B cell (primary cell): ENCODE results near the gene SPOCK1. TPM values are rescaled to one million over a fixed set of nuclear protein-coding genes. Genes with fewer than 3 reads are reported as not detected.

ENCODE experiments used
- ATAC-seq: fragments of 200-7000 bp; cut with Tn5 transposase; one replicate; pipeline ENCODE4 v1.10.0; 2021; ENCODE audit warnings: low read depth, mild to moderate bottlenecking, moderate number of reproducible peaks, moderate library complexity
- CTCF ChIA-PET: fragments of 350-600 bp; sonication (Branson Sonifier 250); formaldehyde crosslinking; loops from one replicate; lab custom pipeline; 2021; ENCODE audit warnings: antibody characterized with exemption, inconsistent platforms; lab: Charles Lee
- POLR2A ChIA-PET: fragments of 350-600 bp; sonication (Branson Sonifier 250); formaldehyde crosslinking; loops from one replicate; lab custom pipeline; 2021; ENCODE audit warnings: antibody characterized with exemption; lab: Charles Lee
- DNase-seq: peaks from one replicate; pipeline ENCODE4 v3.0.0; 2013
- H2AFZ ChIP-seq: 2 replicates; pipeline ENCODE4 v1.6.1; 2012; ENCODE audit warnings: mild to moderate bottlenecking, low read depth, low read length; ENCODE audit not compliant: insufficient read depth, poor library complexity, severe bottlenecking
- H3K27ac ChIP-seq, 2 donors: 1 replicate in 1 of 2; 2 replicates in 1 of 2; pipeline ENCODE4 v1.5.1; 2012 to 2013; ENCODE audit warnings: low read length in 2 of 2, mild to moderate bottlenecking in 2 of 2, moderate library complexity in 1 of 2
- H3K27me3 ChIP-seq, 4 experiments: fragments of 200-600 bp in 1 of 4; sonication (generic) in 1 of 4; replicated peaks in 1 of 4; 1 replicate in 2 of 4; 2 replicates in 2 of 4; pipeline versions ENCODE4 v1.6.1 to v1.7.0; 2013 to 2016; ENCODE audit warnings: low read length in 3 of 4, mild to moderate bottlenecking in 2 of 4, mixed read lengths in 1 of 4, moderate library complexity in 1 of 4; ENCODE audit not compliant: insufficient read depth in 4 of 4, control insufficient read depth in 3 of 4; ENCODE audit errors: control extremely low read depth in 1 of 4
- H3K36me3 ChIP-seq, 2 experiments: replicated peaks in 1 of 2; 1 replicate in 1 of 2; 2 replicates in 1 of 2; pipeline versions ENCODE4 v1.6.1 to v1.7.1; 2013; ENCODE audit warnings: low read length in 1 of 2; ENCODE audit not compliant: insufficient read depth in 2 of 2, control insufficient read depth in 1 of 2; ENCODE audit errors: control extremely low read depth in 1 of 2, extremely low read depth in 1 of 2
- H3K4me1 ChIP-seq, 2 donors: fragments of 200-600 bp in 1 of 2; sonication (generic) in 1 of 2; 1 replicate in 1 of 2; 2 replicates in 1 of 2; pipeline versions ENCODE4 v1.5.1 to v1.6.1; 2013 to 2017; ENCODE audit warnings: low read length in 2 of 2; ENCODE audit not compliant: control insufficient read depth in 2 of 2, insufficient read depth in 2 of 2
- H3K4me2 ChIP-seq: replicated peaks from 2 replicates; pipeline ENCODE3; 2012; ENCODE audit warnings: mild to moderate bottlenecking, low read depth, low read length; ENCODE audit not compliant: poor library complexity, severe bottlenecking
- H3K4me3 ChIP-seq, 5 experiments: fragments of 200-600 bp in 1 of 5; sonication (generic) in 1 of 5; 1 replicate in 3 of 5; 2 replicates in 2 of 5; pipeline versions ENCODE4 v1.5.1 to v1.7.0; 2011 to 2016; ENCODE audit warnings: low read length in 4 of 5, mild to moderate bottlenecking in 4 of 5, low read depth in 2 of 5, control low read depth in 1 of 5, moderate library complexity in 1 of 5; ENCODE audit not compliant: insufficient read depth in 1 of 5; ENCODE audit errors: control extremely low read depth in 1 of 5, extremely low read depth in 1 of 5
- H3K79me2 ChIP-seq: fragments of 200-600 bp; sonication (generic); one replicate; pipeline ENCODE4 v1.6.0; 2016; ENCODE audit warnings: low read length; ENCODE audit not compliant: control insufficient read depth, insufficient read depth
- H3K9ac ChIP-seq: fragments of 200-600 bp; sonication (generic); 2 replicates; pipeline ENCODE4 v1.6.1; 2017; ENCODE audit warnings: mild to moderate bottlenecking, low read length, moderate library complexity
- H3K9me3 ChIP-seq, 3 donors: one replicate each; pipeline versions ENCODE4 v1.6.1 to v1.7.1; 2013; ENCODE audit warnings: low read length in 2 of 3; ENCODE audit not compliant: control insufficient read depth in 2 of 3, insufficient read depth in 1 of 3; ENCODE audit errors: control extremely low read depth in 1 of 3
- H4K20me1 ChIP-seq: 2 replicates; pipeline ENCODE4 v1.6.0; 2012; ENCODE audit warnings: mild to moderate bottlenecking, low read length; ENCODE audit not compliant: insufficient read depth, control insufficient read depth, poor library complexity, severe bottlenecking
- H3K27ac Mint-ChIP-seq: one replicate; pipeline ENCODE4 v1.8.0; 2021; ENCODE audit warnings: mixed read lengths
- H3K27me3 Mint-ChIP-seq: one replicate; pipeline ENCODE4 v1.8.0; 2021; ENCODE audit warnings: mixed read lengths
- H3K4me1 Mint-ChIP-seq: one replicate; pipeline ENCODE4 v1.8.0; 2021; ENCODE audit warnings: mixed read lengths
- H3K4me3 Mint-ChIP-seq: one replicate; pipeline ENCODE4 v1.8.0; 2021; ENCODE audit warnings: mixed read lengths
- H3K9me3 Mint-ChIP-seq: one replicate; pipeline ENCODE4 v1.8.0; 2022; ENCODE audit warnings: mixed read lengths; ENCODE audit not compliant: insufficient read depth
- EZH2 ChIP-seq: IDR thresholded peaks from 2 replicates; pipeline ENCODE4 v1.6.1; 2012; ENCODE audit warnings: borderline replicate concordance, low read depth, mild to moderate bottlenecking, moderate library complexity, low read length; ENCODE audit not compliant: insufficient read depth, poor library complexity, severe bottlenecking
- WGBS: methylation state at CpG from one replicate; pipeline ENCODE4 v1.1.5; 2013; ENCODE audit warnings: missing lambda C conversion rate; ENCODE audit not compliant: insufficient coverage; 5-methylcytosine and 5-hydroxymethylcytosine counted together
- intact Hi-C: fragments of 100-400 bp; cut with micrococcal nuclease; formaldehyde crosslinking; loops from one replicate; pipeline ENCODE4 v1.10.0; 2022
- polyA plus RNA-seq: library from polyadenylated mRNA; depleted of rRNA; stranded (reverse); fragments of >200 nt; gene quantifications from 2 replicates; pipeline ENCODE4 v1.2.3, GENCODE V29; 2012
- total RNA-seq, 2 donors: library from RNA; stranded (reverse); fragments of 120-200 nt in 1 of 2; gene quantifications; 1 replicate in 1 of 2; 2 replicates in 1 of 2; pipeline versions ENCODE4 v1.2.3 to v1.2.4, GENCODE V29; 2013 to 2022
- TF ChIP-seq, protein P1 (sequence below): fragments of 200-600 bp; IDR thresholded peaks from one replicate; pipeline ENCODE4 v1.8.0; 2022; ENCODE audit warnings: antibody characterized with exemption, mild to moderate bottlenecking

SPOCK1 gene
- total and polyA plus RNA-seq, 2 donors (not counting 1 experiment from before 2014, with no cell fraction given), result not detected

DNA sequence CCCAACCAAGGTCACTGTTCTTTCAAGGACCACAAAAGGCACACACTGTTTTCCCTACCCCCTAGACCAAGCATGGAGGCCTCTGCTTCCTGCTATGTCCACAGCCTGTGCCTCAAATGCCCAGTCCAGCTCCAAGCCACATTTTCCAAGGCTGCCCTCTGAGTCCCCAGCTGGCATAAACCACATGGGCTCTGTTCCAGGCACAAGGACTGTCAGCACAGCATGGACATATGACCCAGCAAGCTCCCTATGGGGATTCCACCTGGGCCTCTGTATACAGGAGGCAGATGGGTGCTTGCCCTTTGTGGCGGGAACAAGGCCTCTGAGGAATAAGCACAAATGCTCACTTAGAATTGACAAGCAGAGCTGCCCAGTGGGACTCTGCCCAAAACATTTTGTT, 115.2 kb downstream of the SPOCK1 start:
- H3K4me1 ChIP-seq, result no peaks in the 10 kb centered on the region
- H3K4me3 ChIP-seq, result no peak overlapping the region
- H3K4me2 ChIP-seq, result no peak overlapping the region
- H3K79me2 ChIP-seq, result no peaks in the 10 kb centered on the region
- no peaks in the 10 kb centered on the region for H4K20me1 ChIP-seq
- no peak overlapping the region for H3K27ac Mint-ChIP-seq
- no peak for TF ChIP-seq EZH2
- TF ChIP-seq, protein P1, sequence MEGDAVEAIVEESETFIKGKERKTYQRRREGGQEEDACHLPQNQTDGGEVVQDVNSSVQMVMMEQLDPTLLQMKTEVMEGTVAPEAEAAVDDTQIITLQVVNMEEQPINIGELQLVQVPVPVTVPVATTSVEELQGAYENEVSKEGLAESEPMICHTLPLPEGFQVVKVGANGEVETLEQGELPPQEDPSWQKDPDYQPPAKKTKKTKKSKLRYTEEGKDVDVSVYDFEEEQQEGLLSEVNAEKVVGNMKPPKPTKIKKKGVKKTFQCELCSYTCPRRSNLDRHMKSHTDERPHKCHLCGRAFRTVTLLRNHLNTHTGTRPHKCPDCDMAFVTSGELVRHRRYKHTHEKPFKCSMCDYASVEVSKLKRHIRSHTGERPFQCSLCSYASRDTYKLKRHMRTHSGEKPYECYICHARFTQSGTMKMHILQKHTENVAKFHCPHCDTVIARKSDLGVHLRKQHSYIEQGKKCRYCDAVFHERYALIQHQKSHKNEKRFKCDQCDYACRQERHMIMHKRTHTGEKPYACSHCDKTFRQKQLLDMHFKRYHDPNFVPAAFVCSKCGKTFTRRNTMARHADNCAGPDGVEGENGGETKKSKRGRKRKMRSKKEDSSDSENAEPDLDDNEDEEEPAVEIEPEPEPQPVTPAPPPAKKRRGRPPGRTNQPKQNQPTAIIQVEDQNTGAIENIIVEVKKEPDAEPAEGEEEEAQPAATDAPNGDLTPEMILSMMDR, result no peak
- WGBS, result 93% methylated on average over 1 of the region's 1 CpG
- DNase-seq (no peak), ATAC-seq (no peak)
- CTCF ChIA-PET, result no interaction called here
- no peak overlapping the region for H3K4me3 Mint-ChIP-seq
- no peaks in the 10 kb centered on the region for H3K27me3 ChIP-seq
- H3K27ac ChIP-seq, result no peak overlapping the region
- H3K9me3 ChIP-seq, result peaks cover 0 to 19% (median 6%) of the 10 kb centered on the region in 3 donors
- POLR2A ChIA-PET, result no interaction called here
- no peak overlapping the region for H3K9ac ChIP-seq
- H3K9me3 Mint-ChIP-seq, result peaks cover 20% of the 10 kb centered on the region
- no peaks in the 10 kb centered on the region for H3K4me1 Mint-ChIP-seq
- H2AFZ ChIP-seq, result no peak overlapping the region
- no peaks in the 10 kb centered on the region for H3K36me3 ChIP-seq
- intact Hi-C loops, result no loop called here
- H3K27me3 Mint-ChIP-seq, result no peaks in the 10 kb centered on the region

DNA sequence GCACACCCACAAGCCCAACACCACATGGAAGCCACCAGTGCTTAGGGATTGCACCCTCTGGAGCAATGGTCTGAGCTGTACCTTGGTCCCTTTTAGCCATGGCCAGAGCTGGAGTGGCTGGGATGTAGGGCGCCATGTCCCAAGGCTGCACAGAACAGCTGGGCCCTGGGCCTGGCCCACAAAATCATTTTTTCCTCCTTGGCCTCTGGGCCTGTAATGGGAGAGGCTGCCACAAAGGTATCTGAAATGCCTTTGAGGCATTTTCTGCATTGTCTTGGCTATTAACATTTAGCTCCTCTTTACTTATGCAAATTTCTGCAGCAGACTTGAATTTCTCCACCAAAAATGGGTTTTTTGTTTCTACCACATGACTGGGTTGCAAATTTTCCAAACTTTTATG, 117.6 kb downstream of the SPOCK1 start:
- ATAC-seq (no peak), DNase-seq (no peak)
- intact Hi-C loops, result no loop called here
- TF ChIP-seq, protein P1, result no peak
- TF ChIP-seq EZH2, result no peak
- Histone ChIP-seq H4K20me1 (no peaks in the 10 kb centered on the region), H3K9ac (no peak overlapping the region), H3K36me3 (no peaks in the 10 kb centered on the region), H3K79me2 (no peaks in the 10 kb centered on the region), H3K27ac (no peak overlapping the region), H3K9me3 (peaks cover 0 to 19% (median 6%) of the 10 kb centered on the region in 3 donors), H3K27me3 (no peaks in the 10 kb centered on the region), H3K4me1 (no peaks in the 10 kb centered on the region), H3K4me3 (no peak overlapping the region), H2AFZ (no peak overlapping the region), H3K4me2 (no peak overlapping the region)
- Mint-ChIP-seq H3K4me3 (no peak overlapping the region), H3K4me1 (no peaks in the 10 kb centered on the region), H3K27ac (no peak overlapping the region), H3K9me3 (peaks cover 20% of the 10 kb centered on the region), H3K27me3 (peaks cover 4% of the 10 kb centered on the region)
- POLR2A ChIA-PET, result no interaction called here
- WGBS, result 100% methylated on average over 1 of the region's 1 CpG
- CTCF ChIA-PET, result no interaction called here
